Ovary (tissue), 3 donors: Measurements from ENCODE around the gene RBBP9.

Experiments
- CTCF ChIP-seq, 3 donors: fragments of 450-650 bp in 2 of 3; fragments of 200-600 bp in 1 of 3; IDR thresholded peaks; one replicate each; pipeline versions ENCODE4 v1.5.1 to v1.8.0; 2016 to 2022; ENCODE audit warnings: antibody characterized with exemption in 3 of 3, mild to moderate bottlenecking in 1 of 3
- EP300 ChIP-seq: sonication (generic); formaldehyde crosslinking; IDR thresholded peaks from one replicate; pipeline ENCODE4 v1.6.1; 2017; ENCODE audit warnings: antibody characterized with exemption
- POLR2A ChIP-seq: fragments of 450-650 bp; IDR thresholded peaks from one replicate; pipeline ENCODE4 v1.6.1; 2017; ENCODE audit warnings: antibody characterized with exemption, mild to moderate bottlenecking, moderate library complexity
- donor health status: DM: no; HTN: no; CAD: no.

GRCh38 chr20:18541741-18542140 lies 44.7 kb upstream of the RBBP9 start:
- TF ChIP-seq EP300 (no peak), POLR2A (no peak), CTCF (IDR thresholded peaks at IDR 0.05) (no peak)
